ENCODE measurements around the gene PODN.

Gene PODN

GRCh38 chr1:53076165-53076564 is 14.2 kb downstream of the PODN start:
- no peak for DNase-seq

- DNase-seq: no peak
Measured at GRCh38 chr1:53076721-53077598, 14.9 kb downstream of the PODN start.

DNA sequence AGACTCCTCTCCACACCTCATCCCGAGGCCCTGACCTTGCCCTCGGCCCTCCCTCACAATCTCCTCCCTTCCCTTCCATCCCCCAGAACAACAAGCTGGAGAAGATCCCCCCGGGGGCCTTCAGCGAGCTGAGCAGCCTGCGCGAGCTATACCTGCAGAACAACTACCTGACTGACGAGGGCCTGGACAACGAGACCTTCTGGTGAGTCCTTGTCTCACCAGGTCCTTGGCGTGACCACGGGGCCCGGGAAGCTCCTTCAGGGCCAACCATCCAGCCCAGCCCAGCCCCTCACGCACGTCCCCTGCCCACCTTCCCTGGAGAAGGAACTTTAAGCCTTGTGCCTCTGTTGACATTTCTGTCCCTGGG is 15.6 kb downstream of the PODN start:
- DNase-seq: no peak

DNA sequence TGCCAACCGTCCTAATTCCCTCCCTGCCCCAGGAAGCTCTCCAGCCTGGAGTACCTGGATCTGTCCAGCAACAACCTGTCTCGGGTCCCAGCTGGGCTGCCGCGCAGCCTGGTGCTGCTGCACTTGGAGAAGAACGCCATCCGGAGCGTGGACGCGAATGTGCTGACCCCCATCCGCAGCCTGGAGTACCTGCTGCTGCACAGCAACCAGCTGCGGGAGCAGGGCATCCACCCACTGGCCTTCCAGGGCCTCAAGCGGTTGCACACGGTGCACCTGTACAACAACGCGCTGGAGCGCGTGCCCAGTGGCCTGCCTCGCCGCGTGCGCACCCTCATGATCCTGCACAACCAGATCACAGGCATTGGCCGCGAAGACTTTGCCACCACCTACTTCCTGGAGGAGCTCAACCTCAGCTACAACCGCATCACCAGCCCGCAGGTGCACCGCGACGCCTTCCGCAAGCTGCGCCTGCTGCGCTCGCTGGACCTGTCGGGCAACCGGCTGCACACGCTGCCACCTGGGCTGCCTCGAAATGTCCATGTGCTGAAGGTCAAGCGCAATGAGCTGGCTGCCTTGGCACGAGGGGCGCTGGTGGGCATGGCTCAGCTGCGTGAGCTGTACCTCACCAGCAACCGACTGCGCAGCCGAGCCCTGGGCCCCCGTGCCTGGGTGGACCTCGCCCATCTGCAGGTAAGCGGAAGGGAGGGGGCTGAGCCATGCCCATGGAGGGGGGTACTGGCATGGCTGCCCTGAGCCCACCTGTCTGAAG is 16.5 kb downstream of the PODN start:
- no peak for DNase-seq

DNA sequence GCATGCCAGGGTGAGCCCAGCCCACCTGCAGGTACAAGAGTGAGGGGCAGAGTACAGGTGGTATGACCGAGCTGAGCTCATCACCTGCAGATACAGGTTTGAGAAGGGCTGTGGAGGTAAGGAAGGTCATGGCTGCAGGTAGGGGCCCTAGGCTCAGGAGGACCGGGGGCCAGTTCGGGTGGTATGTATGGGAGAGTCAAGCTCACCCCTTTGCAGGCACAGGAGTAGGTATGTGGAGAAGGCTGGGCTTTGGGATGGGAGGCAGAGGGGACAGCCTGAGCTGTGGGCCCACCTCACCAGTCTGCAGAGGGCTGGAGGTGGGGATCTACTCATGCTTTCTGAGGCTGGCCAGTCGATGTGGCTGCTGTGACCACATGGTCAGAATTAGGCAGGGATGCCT is 17.2 kb downstream of the PODN start:
- DNase-seq: no peak

DNA sequence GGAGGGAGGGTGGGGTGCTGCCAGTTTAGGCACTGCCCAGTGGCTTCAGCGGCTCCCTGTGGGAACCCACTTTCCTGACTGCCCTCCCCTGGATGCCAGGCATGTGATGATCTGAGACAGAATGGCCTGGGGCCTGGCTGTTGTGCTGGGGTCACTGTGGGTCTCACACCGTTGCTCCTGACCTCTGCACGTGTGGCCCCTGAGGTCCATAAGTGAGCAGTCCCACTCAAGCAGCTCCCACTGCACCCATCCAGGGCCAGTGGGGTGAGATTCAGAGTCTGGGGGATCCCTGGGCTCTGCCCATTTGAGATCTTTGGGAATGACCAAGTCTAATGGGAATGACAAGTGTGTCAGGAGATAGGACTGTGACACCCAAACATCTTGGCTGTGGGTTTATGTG is 18.0 kb downstream of the PODN start:
- no peak for DNase-seq

- DNase-seq: no peak
Measured at GRCh38 chr1:53080769-53081168, 18.8 kb downstream of the PODN start.

DNA sequence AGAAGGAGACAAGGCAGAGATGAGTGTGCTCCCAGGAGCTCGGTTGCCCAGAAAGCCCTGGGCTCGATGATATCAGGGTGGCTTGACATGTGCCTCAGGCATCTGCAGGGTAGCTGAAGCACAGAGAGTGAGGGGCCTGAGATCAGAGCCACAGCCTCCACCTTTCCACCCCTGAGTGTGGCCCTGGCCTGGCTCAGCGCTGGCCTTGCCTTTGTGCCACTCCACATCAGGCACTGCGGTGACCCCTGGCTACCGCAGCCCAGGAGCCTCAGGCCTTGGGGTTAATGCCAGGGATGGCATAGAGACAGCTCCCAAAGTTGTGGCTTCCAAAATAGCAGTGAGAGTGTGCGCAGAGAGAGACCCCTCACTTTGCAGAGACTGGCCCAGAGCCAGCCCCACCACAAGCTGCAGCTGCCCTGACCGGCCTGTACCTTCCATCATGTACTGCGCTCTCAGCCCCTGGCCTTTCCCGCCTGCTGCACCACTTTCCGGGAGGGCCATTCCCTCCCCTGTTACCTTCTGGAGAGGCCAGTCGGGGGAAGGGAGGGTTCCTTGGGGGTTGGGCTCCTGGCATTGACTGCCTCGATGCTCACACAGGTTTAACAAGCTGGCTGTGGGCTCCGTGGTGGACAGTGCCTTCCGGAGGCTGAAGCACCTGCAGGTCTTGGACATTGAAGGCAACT is 19.5 kb downstream of the PODN start:
- DNase-seq: no peak

DNA sequence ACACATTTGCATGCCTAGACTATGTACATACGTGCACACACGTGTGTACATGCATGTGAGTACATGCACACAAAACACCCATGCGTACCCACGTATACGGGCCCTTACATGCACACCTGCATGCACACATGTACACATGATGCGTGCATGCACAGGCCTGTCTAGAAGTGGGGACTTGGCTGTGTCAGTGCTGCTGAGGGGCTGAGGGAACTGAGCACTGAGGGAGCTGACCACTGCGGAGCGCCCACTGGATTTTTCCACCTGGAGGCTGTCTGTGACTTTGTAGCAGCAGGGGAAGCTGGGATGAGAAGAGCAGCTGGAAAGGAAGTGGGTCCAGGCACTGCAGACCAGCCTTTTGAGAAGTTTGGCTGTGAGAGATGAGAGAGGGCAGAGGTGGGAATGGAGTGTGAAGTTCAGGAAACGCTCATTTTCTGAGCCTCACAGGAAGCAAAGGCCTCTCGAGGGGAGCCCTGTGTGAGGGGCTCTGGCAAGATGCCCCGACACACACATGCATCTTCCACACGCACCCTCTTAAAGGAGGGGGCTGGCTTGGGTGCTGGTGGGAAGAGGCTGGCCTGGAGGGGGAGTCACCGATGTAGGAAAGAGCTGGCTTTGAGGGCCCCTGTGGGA is 20.9 kb downstream of the PODN start:
- DNase-seq: no peak

GRCh38 chr1:53083636-53084588 is 21.9 kb downstream of the PODN start:
- no peak for DNase-seq

DNA sequence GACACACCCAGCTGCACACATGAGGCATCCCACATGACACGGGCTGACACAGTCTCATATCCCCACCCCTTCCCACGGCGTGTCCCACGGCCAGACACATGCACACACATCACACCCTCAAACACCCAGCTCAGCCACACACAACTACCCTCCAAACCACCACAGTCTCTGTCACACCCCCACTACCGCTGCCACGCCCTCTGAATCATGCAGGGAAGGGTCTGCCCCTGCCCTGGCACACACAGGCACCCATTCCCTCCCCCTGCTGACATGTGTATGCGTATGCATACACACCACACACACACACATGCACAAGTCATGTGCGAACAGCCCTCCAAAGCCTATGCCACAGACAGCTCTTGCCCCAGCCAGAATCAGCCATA is 22.6 kb downstream of the PODN start:
- no peak for DNase-seq

- DNase-seq: no peak
Measured at GRCh38 chr1:53085405-53085804, 23.4 kb downstream of the PODN start.

GRCh38 chr1:53086491-53087070 is 24.6 kb downstream of the PODN start:
- no peak for DNase-seq

- no peak for DNase-seq
Measured at GRCh38 chr1:53087332-53088285, 25.6 kb downstream of the PODN start.

- DNase-seq: no peak
Measured at GRCh38 chr1:53088616-53089300, 26.7 kb downstream of the PODN start.

DNA sequence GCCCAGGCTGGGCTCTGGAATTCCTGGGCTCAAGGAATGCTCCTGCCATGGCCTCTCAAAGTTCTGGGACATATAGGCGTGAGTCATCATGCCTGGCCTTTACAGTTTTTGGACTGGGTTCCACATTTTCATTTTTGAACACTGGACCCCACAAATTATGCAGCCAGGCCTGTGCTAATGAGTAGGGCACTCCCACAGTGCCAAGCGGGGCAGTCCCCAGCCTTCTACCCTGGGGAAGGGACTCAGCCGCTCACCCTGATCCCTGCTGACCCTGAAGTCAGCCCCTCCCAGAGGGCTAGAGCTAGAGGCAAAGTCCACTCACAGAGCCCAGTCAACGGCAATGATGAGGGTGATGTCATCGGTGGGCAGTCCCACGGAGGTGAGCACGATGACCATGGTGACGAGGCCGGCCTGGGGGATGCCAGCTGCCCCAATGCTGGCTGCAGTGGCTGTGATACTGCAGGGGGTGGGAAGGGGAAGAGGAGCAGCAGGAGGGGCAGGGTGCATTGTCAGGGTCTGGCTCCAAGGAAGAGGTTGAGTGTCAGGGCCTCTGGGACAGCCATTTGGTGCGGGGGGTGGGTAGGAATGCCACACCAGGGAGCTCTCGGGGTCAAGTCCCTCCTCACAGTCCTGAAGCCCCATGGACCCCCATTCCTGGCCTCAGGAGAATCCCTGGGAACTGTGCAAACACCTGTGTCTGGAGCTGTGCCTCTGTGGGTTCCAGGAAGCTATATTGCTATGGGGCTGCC is 27.6 kb downstream of the PODN start:
- DNase-seq: no peak

GRCh38 chr1:53090227-53091147 is 28.5 kb downstream of the PODN start:
- no peak for DNase-seq

Data from NCI-H345 (cell line).